MM.1S (cell line): ENCODE results near the gene DRC7.
"Not testable (repeated sequence)": the region's sequence is repeated elsewhere in the genome, so short reads cannot be mapped to it uniquely, and the experiment has no call there.

Source experiments
- DNase-seq: peaks from one replicate; pipeline ENCODE4 v3.0.0-alpha.2; 2015
- H2AFZ ChIP-seq: fragments of 300-600 bp; sonication (generic); 2 replicates; pipeline ENCODE4 v1.6.0; 2016; ENCODE audit warnings: antibody characterized with exemption, low read length
- H3F3A ChIP-seq: fragments of 300-600 bp; sonication (generic); 2 replicates; pipeline ENCODE4 v1.6.1; 2016; ENCODE audit warnings: mild to moderate bottlenecking, antibody characterized with exemption, low read length, moderate library complexity, mixed read lengths; ENCODE audit not compliant: insufficient read depth
- H3K27ac ChIP-seq: fragments of 300-600 bp; sonication (generic); 2 replicates; pipeline ENCODE4 v1.5.1; 2016; ENCODE audit warnings: mild to moderate bottlenecking, low read length
- H3K27me3 ChIP-seq: fragments of 300-600 bp; sonication (generic); replicated peaks from 2 replicates; pipeline ENCODE4 v1.6.0; 2016; ENCODE audit warnings: low read length; ENCODE audit not compliant: insufficient read depth
- H3K36me3 ChIP-seq: fragments of 300-600 bp; sonication (generic); replicated peaks from 2 replicates; pipeline ENCODE4 v1.6.1; 2016; ENCODE audit warnings: mild to moderate bottlenecking, low read length, mixed read lengths; ENCODE audit not compliant: insufficient read depth
- H3K4me1 ChIP-seq: fragments of 300-600 bp; sonication (generic); 2 replicates; pipeline ENCODE4 v1.6.1; 2016; ENCODE audit warnings: low read length, mixed read lengths
- H3K4me2 ChIP-seq: fragments of 300-600 bp; sonication (generic); 2 replicates; pipeline ENCODE4 v1.6.0; 2016; ENCODE audit warnings: low read depth, low read length
- H3K4me3 ChIP-seq: fragments of 300-600 bp; sonication (generic); 2 replicates; pipeline ENCODE4 v1.5.1; 2016; ENCODE audit warnings: low read length, mixed read lengths
- H3K79me2 ChIP-seq: fragments of 300-600 bp; sonication (generic); 2 replicates; pipeline ENCODE4 v1.6.1; 2016; ENCODE audit warnings: mixed run types, low read length, mixed read lengths
- H3K9ac ChIP-seq: fragments of 300-600 bp; sonication (generic); 2 replicates; pipeline ENCODE4 v1.6.1; 2016; ENCODE audit warnings: low read length, mixed read lengths
- H3K9me2 ChIP-seq: fragments of 300-600 bp; sonication (generic); replicated peaks from 2 replicates; pipeline ENCODE4 v1.6.1; 2016; ENCODE audit warnings: mild to moderate bottlenecking, low read length, mixed read lengths; ENCODE audit not compliant: insufficient read depth
- H3K9me3 ChIP-seq: fragments of 300-600 bp; sonication (generic); replicated peaks from 2 replicates; pipeline ENCODE4 v1.6.1; 2016; ENCODE audit warnings: mild to moderate bottlenecking, low read length, mixed read lengths; ENCODE audit not compliant: insufficient read depth
- H4K20me1 ChIP-seq: fragments of 300-600 bp; sonication (generic); 2 replicates; pipeline ENCODE4 v1.6.1; 2016; ENCODE audit warnings: mild to moderate bottlenecking, low read length, moderate library complexity, mixed read lengths; ENCODE audit not compliant: insufficient read depth
- EZH2 ChIP-seq: fragments of 300-600 bp; sonication (generic); optimal IDR thresholded peaks from 2 replicates; pipeline ENCODE3; 2017; ENCODE audit warnings: low read depth, mild to moderate bottlenecking, antibody characterized with exemption, low read length, mixed read lengths
- EZH2phosphoT487 ChIP-seq: fragments of 300-600 bp; sonication (generic); IDR thresholded peaks from 2 replicates; pipeline ENCODE4 v1.6.1; 2018; ENCODE audit warnings: antibody characterized with exemption, low read length
- TF ChIP-seq, protein P1 (sequence below): fragments of 300-600 bp; sonication (generic); IDR thresholded peaks from 2 replicates; pipeline ENCODE4 v1.5.1; 2016; ENCODE audit warnings: antibody characterized with exemption, low read length, mixed read lengths

Gene DRC7

DNA sequence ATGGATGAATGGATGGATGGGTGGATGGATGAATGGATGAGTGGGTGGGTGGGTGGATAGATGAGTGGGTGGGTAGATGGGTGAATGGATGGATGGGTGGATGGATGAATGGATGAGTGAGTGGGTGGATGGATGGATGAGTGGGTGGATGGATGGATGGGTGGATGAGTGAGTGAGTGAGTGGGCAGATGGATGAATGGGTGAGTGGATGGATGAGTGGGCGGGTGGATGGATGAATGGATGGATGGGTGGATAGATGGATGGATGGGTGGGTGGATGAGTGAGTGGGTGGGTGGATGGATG, 34.5 kb downstream of the DRC7 start:
- no peaks in the 10 kb centered on the region for H4K20me1 ChIP-seq
- TF ChIP-seq EZH2, result no peak
- TF ChIP-seq, protein P1, sequence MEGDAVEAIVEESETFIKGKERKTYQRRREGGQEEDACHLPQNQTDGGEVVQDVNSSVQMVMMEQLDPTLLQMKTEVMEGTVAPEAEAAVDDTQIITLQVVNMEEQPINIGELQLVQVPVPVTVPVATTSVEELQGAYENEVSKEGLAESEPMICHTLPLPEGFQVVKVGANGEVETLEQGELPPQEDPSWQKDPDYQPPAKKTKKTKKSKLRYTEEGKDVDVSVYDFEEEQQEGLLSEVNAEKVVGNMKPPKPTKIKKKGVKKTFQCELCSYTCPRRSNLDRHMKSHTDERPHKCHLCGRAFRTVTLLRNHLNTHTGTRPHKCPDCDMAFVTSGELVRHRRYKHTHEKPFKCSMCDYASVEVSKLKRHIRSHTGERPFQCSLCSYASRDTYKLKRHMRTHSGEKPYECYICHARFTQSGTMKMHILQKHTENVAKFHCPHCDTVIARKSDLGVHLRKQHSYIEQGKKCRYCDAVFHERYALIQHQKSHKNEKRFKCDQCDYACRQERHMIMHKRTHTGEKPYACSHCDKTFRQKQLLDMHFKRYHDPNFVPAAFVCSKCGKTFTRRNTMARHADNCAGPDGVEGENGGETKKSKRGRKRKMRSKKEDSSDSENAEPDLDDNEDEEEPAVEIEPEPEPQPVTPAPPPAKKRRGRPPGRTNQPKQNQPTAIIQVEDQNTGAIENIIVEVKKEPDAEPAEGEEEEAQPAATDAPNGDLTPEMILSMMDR, result no peak
- no peak for TF ChIP-seq EZH2phosphoT487
- no peaks in the 10 kb centered on the region for H3K4me1 ChIP-seq
- H3K9me2 ChIP-seq, result no peaks in the 10 kb centered on the region
- H2AFZ ChIP-seq, result no peak overlapping the region
- peaks cover 17% of the 10 kb centered on the region; the same call in 1 of the 2 replicates for H3K27me3 ChIP-seq
- DNase-seq, result no peak
- no peaks in the 10 kb centered on the region for H3K79me2 ChIP-seq
- no peaks in the 10 kb centered on the region for H3K9me3 ChIP-seq
- no peaks in the 10 kb centered on the region for H3F3A ChIP-seq
- no peak overlapping the region for H3K4me3 ChIP-seq
- H3K27ac ChIP-seq, result no peak overlapping the region
- H3K4me2 ChIP-seq, result no peak overlapping the region
- no peak overlapping the region for H3K9ac ChIP-seq
- H3K36me3 ChIP-seq, result no peaks in the 10 kb centered on the region

DNA sequence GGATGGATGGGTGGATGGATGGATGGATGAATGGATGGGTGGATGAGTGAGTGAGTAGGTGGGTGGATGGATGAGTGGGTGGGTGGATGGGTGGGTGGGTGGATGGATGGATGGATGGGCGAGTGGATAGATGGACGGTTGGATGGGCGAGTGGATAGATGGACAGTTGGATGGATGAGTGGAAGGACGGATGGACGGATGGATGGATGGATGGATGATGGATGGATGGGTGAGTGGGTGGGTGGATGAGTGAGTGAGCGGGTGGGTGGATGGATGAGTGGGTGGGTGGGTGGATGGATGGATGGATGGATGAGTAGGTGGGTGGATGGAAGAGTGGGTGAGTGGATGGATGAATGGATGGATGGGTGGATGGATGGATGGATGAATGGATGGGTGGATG, 35.2 kb downstream of the DRC7 start:
- not testable (repeated sequence) for H2AFZ ChIP-seq, H3K4me1 ChIP-seq, H3K9me2 ChIP-seq, H3F3A ChIP-seq, H3K79me2 ChIP-seq, H3K36me3 ChIP-seq, DNase-seq, H3K9me3 ChIP-seq, H4K20me1 ChIP-seq, H3K27ac ChIP-seq, H3K4me2 ChIP-seq, H3K9ac ChIP-seq, H3K4me3 ChIP-seq
- H3K27me3 ChIP-seq, result peaks cover 14% of the 10 kb centered on the region; the same call in 1 of the 2 replicates

DNA sequence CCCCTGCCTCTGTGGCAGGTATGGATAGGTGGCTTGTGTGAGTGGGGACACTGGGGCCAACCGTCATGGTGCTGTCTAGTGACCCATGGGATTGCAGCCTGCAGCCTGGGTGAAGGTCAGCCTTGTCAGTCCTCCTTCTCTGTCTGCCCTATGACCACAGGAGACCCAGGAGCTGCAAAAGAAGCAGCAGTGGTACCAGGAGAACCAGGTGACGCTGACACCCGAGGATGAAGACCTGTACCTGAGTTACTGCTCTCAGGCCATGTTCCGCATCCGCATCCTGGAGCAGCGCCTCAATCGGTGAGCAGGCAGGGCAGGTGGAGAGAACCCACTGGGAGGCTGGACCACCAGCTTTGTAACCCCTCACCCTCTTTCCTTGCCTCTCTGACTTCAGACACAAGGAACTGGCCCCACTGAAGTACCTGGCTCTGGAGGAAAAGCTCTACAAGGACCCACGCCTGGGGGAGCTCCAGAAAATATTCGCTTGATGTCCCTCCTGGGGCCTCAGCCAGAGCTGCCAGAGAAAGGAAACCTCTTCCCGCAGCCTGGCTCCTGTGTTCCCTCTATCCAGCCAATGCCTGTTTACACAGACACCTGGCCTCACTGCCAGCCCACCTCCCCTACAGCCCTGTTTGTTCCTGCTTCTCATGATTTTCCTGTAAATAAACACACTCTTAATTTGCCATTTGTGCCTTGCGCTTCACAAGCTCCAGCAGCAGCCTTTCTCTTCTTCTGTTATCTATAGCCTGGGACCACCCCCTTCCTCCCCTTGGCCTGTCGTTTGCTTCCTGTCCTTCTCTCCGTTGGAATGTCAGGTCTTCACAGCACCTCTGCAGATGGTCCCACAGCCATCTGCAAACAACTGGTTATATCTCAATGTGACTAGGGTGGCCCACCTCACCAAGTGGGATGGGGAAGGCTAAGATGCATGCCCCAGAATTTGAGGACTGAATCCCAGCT, 36.4 kb downstream of the DRC7 start:
- H3K4me3 ChIP-seq, result no peak overlapping the region
- peaks cover 8% of the 10 kb centered on the region; the same call in 1 of the 2 replicates for H3K79me2 ChIP-seq
- no peak for DNase-seq
- TF ChIP-seq EZH2 (no peak), EZH2phosphoT487 (no peak)
- peaks cover 3% of the 10 kb centered on the region; the same call in 1 of the 2 replicates for H3K27me3 ChIP-seq
- H3K27ac ChIP-seq, result no peak overlapping the region
- no peaks in the 10 kb centered on the region for H4K20me1 ChIP-seq
- no peaks in the 10 kb centered on the region for H3K4me1 ChIP-seq
- no peak overlapping the region for H2AFZ ChIP-seq
- H3K9ac ChIP-seq, result no peak overlapping the region
- H3K4me2 ChIP-seq, result no peak overlapping the region
- no peaks in the 10 kb centered on the region for H3K9me2 ChIP-seq
- H3K9me3 ChIP-seq, result no peaks in the 10 kb centered on the region
- H3K36me3 ChIP-seq, result no peaks in the 10 kb centered on the region
- no peaks in the 10 kb centered on the region for H3F3A ChIP-seq

DNA sequence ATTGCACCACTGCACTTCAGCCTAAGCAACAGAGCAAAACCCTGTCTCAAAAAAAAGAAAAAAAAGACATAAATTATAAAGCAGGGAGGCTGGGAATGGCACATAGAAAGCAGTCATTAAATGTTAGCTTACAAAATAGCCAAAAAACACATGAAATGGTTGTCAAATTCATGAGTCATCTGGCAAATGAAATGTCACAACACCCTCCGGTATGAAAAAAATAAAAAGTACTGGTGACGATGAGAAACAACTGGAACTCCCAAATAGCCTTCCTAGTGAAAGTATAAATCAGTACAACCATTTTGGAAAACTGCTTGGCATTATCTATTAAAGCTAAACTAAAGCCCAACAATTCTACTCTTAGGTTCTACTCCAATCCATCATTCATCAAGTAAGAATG, 37.4 kb downstream of the DRC7 start:
- H3K9me3 ChIP-seq, result no peaks in the 10 kb centered on the region
- H3K9me2 ChIP-seq, result no peaks in the 10 kb centered on the region
- H2AFZ ChIP-seq, result no peak overlapping the region
- peaks cover 8% of the 10 kb centered on the region; the same call in 1 of the 2 replicates for H3K79me2 ChIP-seq
- no peak overlapping the region for H3K27ac ChIP-seq
- H3K4me3 ChIP-seq, result no peak overlapping the region
- H3K27me3 ChIP-seq, result no peaks in the 10 kb centered on the region
- no peaks in the 10 kb centered on the region for H3F3A ChIP-seq
- TF ChIP-seq EZH2phosphoT487 (no peak), EZH2 (no peak)
- TF ChIP-seq, protein P1, result no peak
- H3K4me2 ChIP-seq, result no peak overlapping the region
- no peaks in the 10 kb centered on the region for H3K4me1 ChIP-seq
- no peaks in the 10 kb centered on the region for H4K20me1 ChIP-seq
- H3K36me3 ChIP-seq, result no peaks in the 10 kb centered on the region
- no peak overlapping the region for H3K9ac ChIP-seq
- DNase-seq, result no peak
